SKM-1 treated with dmso at 0.1 percent for 144 hours (cell line): ENCODE measurements around the gene CRKL.

Experiments
- DNase-seq: peaks from one replicate; lab custom pipeline; 2025; ENCODE audit not compliant: unreplicated experiment; lab: John Stamatoyannopoulos, UW

CRKL gene

GRCh38 chr22:20994902-20995241, 77.7 kb downstream of the CRKL start:
- no peak for DNase-seq

GRCh38 chr22:20995329-20996030, 78.3 kb downstream of the CRKL start:
- no peak for DNase-seq

GRCh38 chr22:20996031-20996410, 78.8 kb downstream of the CRKL start:
- no peak for DNase-seq

DNA sequence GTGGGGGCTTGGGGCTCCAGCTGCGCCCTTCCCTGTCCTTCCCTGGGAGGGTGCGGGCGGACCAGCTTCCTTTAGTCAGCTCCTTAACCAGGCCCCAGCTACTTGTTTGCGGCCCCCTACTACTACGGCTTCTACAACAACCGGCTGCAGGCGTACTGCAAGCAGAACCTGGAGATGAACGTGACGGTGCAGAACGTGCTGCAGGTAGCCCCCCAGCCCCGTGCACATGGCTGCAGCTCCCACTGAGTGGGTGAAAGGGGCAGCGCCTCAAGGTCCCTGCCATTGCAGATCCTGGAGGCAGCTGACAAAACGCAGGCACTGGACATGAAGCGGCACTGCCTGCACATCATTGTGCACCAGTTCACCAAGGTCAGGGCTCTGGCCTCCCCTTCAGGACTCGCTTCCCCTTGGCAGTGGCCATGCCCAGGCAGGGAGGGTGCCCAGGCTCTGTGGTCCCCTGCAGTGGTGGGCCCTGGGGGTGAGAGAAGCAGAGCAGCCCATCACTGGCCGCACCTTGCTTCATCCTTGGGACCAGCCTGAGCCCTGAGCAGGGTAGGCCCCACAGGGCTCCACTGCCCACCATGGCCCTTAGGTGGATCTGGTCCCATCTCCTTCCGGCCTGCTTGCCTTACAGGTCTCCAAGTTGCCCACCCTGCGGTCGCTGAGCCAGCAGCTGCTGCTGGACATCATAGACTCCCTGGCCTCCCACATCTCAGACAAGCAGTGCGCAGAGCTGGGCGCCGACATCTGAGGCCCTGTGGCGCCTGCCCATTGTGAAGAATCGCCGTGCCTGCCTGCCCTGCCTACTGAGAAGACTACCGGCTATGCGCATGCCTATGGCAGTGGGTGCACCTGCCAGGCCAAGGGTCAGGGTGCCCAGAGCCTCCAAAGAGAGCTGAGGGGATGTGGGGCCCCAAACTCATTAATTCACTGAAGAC, 79.7 kb downstream of the CRKL start:
- DNase-seq = no peak

DNA sequence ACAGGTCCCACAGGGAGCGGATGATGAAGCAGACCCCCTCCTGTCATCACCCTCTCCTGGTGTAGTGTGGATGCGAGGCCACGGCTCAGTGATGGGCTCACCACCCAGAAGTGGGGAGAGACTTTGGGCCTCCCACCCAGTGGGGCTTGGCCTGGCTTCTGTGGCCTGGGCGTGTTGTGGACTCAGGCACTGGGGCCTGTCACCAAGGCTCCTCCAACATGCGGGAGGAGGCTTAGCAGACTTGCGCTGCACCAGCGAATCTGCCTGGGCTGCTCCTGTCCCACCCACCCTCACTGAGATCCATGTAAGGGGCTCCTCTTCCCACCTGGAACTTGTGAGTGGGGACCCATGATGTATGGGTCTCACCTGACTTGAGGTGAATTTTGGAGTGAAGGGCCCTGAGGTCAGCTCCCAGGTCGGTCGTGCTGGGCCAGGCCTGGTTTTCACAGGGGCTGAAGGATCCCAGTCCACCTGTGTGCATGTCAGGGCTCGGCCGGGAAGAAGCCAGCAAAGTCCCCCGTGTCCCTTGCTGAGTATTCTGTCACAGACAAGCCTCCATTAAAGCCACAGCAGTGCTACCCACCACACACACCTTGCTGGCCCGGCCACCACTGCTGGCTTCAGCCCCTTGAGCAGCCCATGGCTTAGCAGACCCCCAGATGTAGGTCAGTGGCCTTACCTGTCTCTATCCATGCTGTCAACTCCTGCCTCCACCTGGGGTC, 80.5 kb downstream of the CRKL start:
- no peak for DNase-seq

GRCh38 chr22:20998411-20999336, 81.5 kb downstream of the CRKL start:
- no peak for DNase-seq

DNA sequence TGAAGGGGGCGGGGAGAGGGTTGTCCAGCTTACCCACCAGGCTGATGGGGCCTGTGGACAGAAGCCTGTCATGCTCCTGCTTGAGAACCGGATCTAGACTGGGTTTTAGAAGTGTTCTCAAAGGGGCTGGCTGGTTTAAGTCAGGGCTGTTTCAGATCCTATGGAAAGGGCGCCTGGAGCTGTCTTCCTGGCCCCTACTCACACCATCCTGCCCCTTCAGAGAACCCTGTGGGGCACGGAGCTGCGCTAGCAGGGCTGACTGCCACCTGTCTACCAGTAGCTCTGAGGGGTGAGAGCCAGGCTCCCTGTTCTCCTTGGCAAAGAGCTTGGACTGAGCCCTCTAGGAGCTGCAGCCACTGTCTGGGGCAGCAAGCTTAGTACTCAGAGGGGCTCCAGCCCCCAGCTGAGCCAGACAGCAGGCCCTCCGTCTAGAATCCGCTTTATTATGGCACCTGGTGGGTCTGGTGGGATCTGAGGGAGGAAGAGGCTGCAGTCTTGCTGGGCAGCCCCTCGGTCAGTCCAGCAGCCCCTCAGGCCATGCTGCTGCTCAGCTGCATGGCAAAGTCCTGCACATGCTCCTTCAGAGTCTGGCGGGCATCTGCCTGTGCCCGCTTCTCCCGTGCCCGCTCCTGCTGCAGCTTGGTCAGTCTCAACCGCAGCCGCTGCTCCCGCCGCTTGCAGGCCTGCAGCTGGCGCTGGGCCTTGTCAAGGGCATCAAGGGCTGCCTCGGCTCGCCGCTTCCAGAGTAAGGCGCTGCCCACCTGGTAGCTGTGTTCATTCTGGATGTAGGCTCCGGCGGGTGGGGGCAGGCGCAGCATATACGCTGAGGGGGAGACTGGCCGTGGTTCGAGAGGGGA, 82.4 kb downstream of the CRKL start:
- DNase-seq = no peak

DNA sequence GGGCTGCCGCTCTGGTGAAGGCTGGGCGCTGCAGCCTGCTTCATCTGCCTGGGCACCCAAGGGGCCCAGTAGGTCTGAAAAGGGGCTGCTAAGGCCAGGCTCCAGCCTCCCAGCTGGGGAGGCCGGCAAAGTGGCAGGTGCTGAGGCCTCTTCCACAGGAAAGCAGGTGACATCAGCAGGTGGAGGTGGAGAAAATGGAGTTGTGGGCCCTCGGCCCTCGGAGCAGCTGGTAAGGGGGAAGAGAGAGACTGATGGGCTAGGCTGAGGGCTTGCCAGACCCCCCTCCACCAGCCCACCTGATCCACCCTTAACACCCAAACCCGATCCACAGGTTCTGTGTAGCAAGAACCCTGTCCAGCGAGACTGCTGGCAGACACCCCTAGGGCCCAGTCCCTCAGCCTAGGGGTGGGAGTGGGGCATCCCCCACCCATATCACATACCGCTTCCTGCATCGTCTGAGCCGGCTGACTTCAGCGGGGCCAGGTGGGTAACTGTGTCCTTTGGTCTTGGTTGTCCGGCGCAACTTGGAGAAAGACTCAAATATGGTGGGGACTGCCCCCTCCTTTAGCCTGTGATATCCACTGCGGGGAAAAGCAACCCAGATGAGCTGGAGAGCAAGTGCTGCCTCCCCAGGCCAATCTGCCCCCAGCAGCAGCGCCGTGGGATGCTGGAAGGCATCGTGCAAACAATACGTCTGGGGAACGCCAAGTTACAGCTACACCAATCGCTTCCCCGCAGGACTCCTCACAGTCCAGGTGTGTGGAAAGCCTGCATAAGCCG, 83.2 kb downstream of the CRKL start:
- no peak for DNase-seq

- DNase-seq = no peak
Observed at GRCh38 chr22:21000987-21001600, 83.9 kb downstream of the CRKL start.

- DNase-seq = peak; percentile 95
Observed at GRCh38 chr22:21001601-21002325, 84.6 kb downstream of the CRKL start, which contains the start of gene THAP7. THAP7 (minus strand) TSS chr22:21002118; CDS start chr22:21001911, 207 bp downstream.
